ENCODE data around the gene LRRC4C. TPM values are rescaled to one million over a fixed set of nuclear protein-coding genes. Genes with fewer than 3 reads are reported as not detected.

LRRC4C gene
- total RNA-seq, 1 donor from 2014 or later = not detected

DNA sequence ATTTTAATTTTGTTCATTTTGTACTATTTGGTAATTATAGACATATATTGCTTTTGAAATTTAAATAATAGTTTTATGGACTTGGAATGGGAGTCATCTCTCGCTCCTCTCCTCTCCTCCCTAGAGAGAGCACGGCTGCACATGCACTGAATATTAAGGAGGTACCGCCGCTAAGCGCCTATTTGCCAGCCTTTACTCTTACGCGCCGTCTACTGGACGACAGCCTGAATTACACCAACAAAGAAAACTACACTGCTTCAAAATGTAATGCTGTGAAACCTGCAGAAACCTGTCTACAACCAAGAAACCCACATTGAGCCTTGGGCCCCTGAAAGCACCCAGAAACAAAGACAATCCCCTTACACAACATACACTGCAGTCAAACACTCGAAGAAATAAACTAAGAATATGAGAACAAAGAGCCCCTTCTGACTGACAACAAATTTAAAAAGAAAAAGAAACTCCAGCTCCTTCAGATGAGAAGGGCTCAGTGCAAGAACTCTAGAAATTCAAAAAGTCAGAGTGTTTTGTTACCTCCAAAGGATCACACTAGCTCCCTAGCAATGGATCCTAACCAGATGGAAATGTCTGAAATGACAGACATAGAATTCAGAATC lies 737.2 kb downstream of the LRRC4C start:
- no peak for DNase-seq (ENCODE audit: low read depth)

GRCh38 chr11:40716344-40717130 lies 742.9 kb downstream of the LRRC4C start:
- DNase-seq (ENCODE audit: low read depth) = no peak

GRCh38 chr11:40713083-40713482 lies 746.4 kb downstream of the LRRC4C start:
- no peak for DNase-seq (ENCODE audit: low read depth)

DNA sequence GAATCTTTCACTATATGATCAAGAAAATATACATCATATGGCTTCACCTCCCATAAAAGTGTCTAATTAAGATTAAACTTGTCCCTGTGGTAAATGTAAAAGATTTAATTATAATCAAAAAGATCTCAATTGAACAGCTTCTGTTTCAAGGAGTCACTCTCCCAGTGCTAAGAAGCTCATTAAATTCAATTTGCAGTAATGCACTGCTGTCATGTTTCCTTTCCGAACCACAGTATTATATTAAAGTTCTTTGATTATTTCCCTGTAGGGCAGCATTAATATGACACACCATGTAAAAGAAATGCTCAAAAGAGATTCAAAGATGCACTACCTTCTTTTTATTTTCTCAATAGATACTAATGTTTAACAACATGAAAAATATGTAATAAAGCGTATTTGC lies 758.4 kb downstream of the LRRC4C start:
- no peak for DNase-seq (ENCODE audit: low read depth)

GRCh38 chr11:40689823-40690222 lies 769.6 kb downstream of the LRRC4C start:
- DNase-seq (ENCODE audit: low read depth) = no peak

DNA sequence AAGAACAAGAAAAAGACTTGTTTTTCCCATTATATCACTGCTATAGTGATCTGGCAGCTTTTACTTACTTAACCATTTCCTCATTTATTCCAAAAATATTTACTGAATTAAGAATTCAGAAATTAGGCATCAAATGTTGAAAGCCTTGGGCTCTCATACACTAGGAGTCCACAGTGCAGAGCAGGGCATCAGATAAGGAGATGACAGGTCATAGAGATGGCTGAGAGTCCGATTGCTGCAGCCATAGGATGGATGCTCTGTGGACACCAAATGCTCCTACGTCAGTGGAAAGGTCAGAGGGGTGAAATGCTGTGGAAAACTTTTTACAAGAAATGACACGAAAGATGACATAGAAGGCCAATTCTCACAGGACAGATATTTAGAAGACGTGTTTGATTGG lies 771.1 kb downstream of the LRRC4C start:
- no peak for DNase-seq (ENCODE audit: low read depth)

- no peak for DNase-seq (ENCODE audit: low read depth)
These were observed 772.7 kb downstream of the LRRC4C start for GRCh38 chr11:40686765-40687164.

DNA sequence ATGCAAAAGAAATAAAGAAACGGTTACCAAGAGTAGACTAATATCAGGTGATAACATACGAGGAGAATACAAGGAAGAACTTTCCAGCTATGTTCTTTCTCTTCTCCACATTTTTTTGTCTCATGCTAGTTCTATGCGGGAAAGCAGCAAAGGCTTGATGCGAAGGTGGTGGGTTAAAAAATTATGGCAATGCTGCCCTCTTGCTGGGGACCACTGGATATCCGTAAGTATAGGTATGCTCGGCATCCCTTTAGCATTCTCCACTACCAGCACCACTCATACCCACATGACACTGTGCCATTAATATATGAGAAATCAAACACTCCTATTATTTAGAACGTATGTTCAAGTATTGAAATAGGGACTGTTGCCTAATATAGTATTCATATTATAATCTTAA lies 776.4 kb downstream of the LRRC4C start:
- no peak for DNase-seq (ENCODE audit: low read depth)

GRCh38 chr11:40679276-40679675 lies 780.2 kb downstream of the LRRC4C start:
- no peak for DNase-seq (ENCODE audit: low read depth)

DNA sequence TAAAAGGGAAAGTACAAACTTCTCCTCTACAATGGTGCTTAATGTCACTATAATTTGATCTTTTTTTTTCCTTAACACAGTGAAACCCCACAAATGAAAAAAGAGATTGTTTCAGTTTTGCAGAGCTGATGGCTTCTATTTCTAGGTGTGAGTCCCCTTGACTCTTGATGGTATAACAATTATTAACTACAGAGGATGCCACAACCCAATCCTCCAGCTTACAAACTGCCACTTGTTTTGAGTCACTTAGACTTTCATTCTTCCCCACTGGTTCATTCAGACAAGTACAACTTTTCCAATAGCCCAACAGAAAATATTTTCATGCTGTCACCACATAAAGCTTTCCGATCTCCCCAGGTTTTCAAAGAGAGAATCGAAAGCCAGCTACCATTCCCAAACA lies 812.2 kb downstream of the LRRC4C start:
- no peak for DNase-seq (ENCODE audit: low read depth)

- DNase-seq (ENCODE audit: low read depth) = no peak
These were observed 817.2 kb downstream of the LRRC4C start for GRCh38 chr11:40642284-40642683.

GRCh38 chr11:40619654-40620053 lies 839.8 kb downstream of the LRRC4C start:
- DNase-seq (ENCODE audit: low read depth) = no peak

DNA sequence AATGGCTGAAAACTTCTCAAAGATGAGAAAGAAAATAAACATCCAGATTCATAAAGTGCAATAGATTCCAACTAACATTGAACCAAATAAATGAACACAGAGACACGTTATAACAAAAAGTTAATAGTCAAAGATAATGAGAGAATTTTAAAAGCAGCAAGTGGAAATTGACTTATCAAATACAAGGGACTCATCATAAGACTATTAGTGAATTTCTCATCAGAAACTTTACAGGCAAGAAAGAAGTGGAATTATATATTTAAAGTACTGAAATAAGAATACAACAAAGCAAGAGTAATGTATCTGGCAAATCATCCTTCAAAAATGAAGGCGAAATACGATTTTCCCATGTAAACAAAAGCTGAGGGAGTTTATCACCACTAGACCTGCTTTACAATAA lies 852.7 kb downstream of the LRRC4C start:
- DNase-seq (ENCODE audit: low read depth) = no peak

GRCh38 chr11:40602866-40603552 lies 856.4 kb downstream of the LRRC4C start:
- DNase-seq (ENCODE audit: low read depth) = no peak

DNA sequence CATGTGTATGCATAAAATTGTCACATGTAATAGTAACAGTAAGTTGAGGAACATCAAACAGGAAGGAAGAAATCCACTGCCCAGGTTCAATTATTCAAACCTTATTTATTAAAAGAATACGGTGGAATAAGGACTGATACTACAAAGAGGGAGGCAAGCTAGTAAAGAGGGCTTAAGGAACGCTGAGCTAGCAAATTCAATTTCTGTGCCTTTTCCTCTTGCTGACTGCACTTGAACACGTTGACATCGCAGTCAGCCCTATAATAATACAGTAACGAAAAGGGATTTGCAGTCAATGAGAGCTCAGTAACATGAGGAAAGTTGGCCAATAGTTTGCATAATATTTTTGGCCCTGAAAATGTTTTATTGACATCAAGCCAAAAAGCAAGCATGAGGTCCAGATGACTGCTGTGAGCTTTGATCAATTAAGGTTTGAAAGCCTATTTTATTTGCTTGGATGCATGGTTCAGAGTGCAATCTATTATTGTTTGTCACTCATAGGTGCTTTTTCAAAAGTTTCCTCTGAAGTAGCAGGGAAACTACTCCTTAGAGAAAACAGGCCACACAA lies 861.8 kb downstream of the LRRC4C start:
- no peak for DNase-seq (ENCODE audit: low read depth)

DNA sequence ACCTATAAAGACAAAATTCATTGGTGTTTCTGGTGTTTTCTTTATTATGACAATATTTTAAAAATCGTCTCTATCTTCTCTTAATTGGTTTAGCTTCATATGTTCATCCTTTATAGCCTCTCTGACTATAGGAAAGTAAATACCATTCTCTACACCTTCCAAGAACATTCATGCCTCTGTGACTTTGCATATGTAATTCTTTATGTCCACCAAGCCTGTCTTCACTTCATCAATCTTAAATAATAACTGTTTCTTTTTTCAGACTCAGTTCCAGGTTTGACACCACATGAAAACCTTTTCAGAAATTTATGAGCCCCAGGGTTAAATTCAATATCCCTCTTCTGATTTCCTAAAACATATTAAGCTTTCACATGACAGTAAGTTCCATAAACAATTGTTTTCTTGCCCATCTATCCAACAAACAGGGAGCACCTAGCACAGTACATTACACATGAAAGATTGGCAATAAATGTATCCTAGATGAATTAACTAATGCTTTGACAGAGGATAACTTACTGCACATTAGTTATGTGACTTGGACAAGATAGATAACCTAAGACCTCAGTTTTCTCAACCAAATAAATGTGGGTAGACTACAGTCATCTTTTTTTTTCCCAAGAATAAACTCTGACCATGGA lies 886.1 kb downstream of the LRRC4C start:
- no peak for DNase-seq (ENCODE audit: low read depth)

- DNase-seq (ENCODE audit: low read depth) = no peak
These were observed 889.4 kb downstream of the LRRC4C start for GRCh38 chr11:40569947-40570531.

DNA sequence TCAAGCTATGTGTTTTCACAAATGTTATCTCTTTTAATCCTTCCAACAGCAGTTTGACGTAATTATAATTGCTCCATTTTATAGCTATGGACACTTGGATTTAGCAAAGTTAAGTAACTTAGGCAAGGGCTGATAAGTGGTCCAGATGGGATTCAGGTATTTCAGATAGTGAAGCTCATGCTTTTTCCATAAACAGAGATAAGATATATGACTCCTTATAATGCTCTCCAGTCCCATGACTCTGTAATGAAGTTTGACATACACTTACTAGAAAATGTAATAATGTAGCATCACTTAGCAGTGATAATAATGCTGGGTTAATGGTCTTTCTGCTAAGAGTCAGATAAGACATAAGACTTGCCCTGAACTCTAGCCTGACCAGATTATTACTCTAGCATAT lies 892.1 kb downstream of the LRRC4C start:
- DNase-seq (ENCODE audit: low read depth) = no peak

- no peak for DNase-seq (ENCODE audit: low read depth)
These were observed 915.3 kb downstream of the LRRC4C start for GRCh38 chr11:40544162-40544561.

- DNase-seq (ENCODE audit: low read depth) = no peak
These were observed 916.6 kb downstream of the LRRC4C start for GRCh38 chr11:40542821-40543220.

GRCh38 chr11:40537734-40538133 lies 921.7 kb downstream of the LRRC4C start:
- no peak for DNase-seq (ENCODE audit: low read depth)

Data from myocyte (in vitro differentiated cells).